Activated CD4-positive, alpha-beta T cell treated with anti-CD3 and anti-CD28 coated beads, Interleukin-2, Interleukin-6, amounts not matched to agents 100 ng/mL and 50 ng/mL, durations not matched to agents 16 hours and 8 hours (primary cell): ENCODE data around the gene LRRC31.

Experiments
- DNase-seq: peaks from one replicate; pipeline ENCODE4 v3.0.0-alpha.2; 2020

Gene LRRC31

GRCh38 chr3:169861871-169862270 is 7.9 kb downstream of the LRRC31 start:
- DNase-seq: no peak

GRCh38 chr3:169857811-169858210 is 11.9 kb downstream of the LRRC31 start:
- no peak for DNase-seq

- DNase-seq: no peak
These were observed 14.2 kb downstream of the LRRC31 start for GRCh38 chr3:169855514-169855913.

GRCh38 chr3:169850618-169851017 is 19.1 kb downstream of the LRRC31 start:
- no peak for DNase-seq

GRCh38 chr3:169848741-169849140 is 21.0 kb downstream of the LRRC31 start:
- no peak for DNase-seq

GRCh38 chr3:169847896-169848295 is 21.8 kb downstream of the LRRC31 start:
- no peak for DNase-seq

- DNase-seq: no peak
These were observed 23.1 kb downstream of the LRRC31 start for GRCh38 chr3:169846458-169847193.

GRCh38 chr3:169842960-169843359 is 26.8 kb downstream of the LRRC31 start:
- DNase-seq: no peak

GRCh38 chr3:169841171-169841570 is 28.6 kb downstream of the LRRC31 start:
- DNase-seq: no peak

- DNase-seq: no peak
These were observed 31.2 kb downstream of the LRRC31 start for GRCh38 chr3:169838511-169839030.

- DNase-seq: no peak
These were observed 32.8 kb downstream of the LRRC31 start for GRCh38 chr3:169836942-169837275.

GRCh38 chr3:169836078-169836941 is 33.4 kb downstream of the LRRC31 start:
- DNase-seq: no peak

GRCh38 chr3:169835533-169835932 is 34.2 kb downstream of the LRRC31 start:
- DNase-seq: no peak

GRCh38 chr3:169827712-169828111 is 42.0 kb downstream of the LRRC31 start:
- no peak for DNase-seq

GRCh38 chr3:169825316-169825715 is 44.4 kb downstream of the LRRC31 start:
- DNase-seq: no peak

- no peak for DNase-seq
These were observed 46.8 kb downstream of the LRRC31 start for GRCh38 chr3:169822983-169823382.

- no peak for DNase-seq
These were observed 47.2 kb downstream of the LRRC31 start for GRCh38 chr3:169822540-169822939.

- no peak for DNase-seq
These were observed 47.6 kb downstream of the LRRC31 start for GRCh38 chr3:169822091-169822490.

GRCh38 chr3:169818316-169818715 is 51.4 kb downstream of the LRRC31 start:
- no peak for DNase-seq

- DNase-seq: no peak
These were observed 54.1 kb downstream of the LRRC31 start for GRCh38 chr3:169815590-169816150.

- DNase-seq: peak; percentile 82
These were observed 55.8 kb downstream of the LRRC31 start for GRCh38 chr3:169813757-169814517.

- no peak for DNase-seq
These were observed 56.5 kb downstream of the LRRC31 start for GRCh38 chr3:169813278-169813677.
